Vagina (tissue), 2 donors: ENCODE results near the gene GAST.

Experiments used
- CTCF ChIP-seq, 3 experiments: fragments of 450-650 bp in 2 of 3; fragments of 200-600 bp in 1 of 3; sonication (generic) in 1 of 3; IDR thresholded peaks; one replicate each; pipeline ENCODE4 v1.5.1; 2017 to 2019; ENCODE audit warnings: antibody characterized with exemption in 3 of 3, mild to moderate bottlenecking in 2 of 3, moderate library complexity in 2 of 3
- POLR2A ChIP-seq, 2 donors: fragments of 450-650 bp; IDR thresholded peaks; one replicate each; pipeline ENCODE4 v1.6.1; 2017; ENCODE audit warnings: antibody characterized with exemption in 2 of 2, mild to moderate bottlenecking in 2 of 2, moderate library complexity in 2 of 2
- POLR2AphosphoS5 ChIP-seq, 2 donors: sonication (generic); formaldehyde crosslinking; IDR thresholded peaks; one replicate each; pipeline ENCODE4 v1.9.0; 2017; ENCODE audit warnings: antibody characterized with exemption in 2 of 2, mild to moderate bottlenecking in 2 of 2, low read depth in 1 of 2; ENCODE audit not compliant: insufficient read depth in 1 of 2

- no peak for TF ChIP-seq CTCF (IDR thresholded peaks at IDR 0.05)
- TF ChIP-seq POLR2AphosphoS5 (IDR thresholded peaks at IDR 0.05; ENCODE audit: insufficient read depth in 1 of 2, low read depth in 1 of 2) = no peak
- TF ChIP-seq POLR2A (IDR thresholded peaks at IDR 0.05) = no peak
Observed at GRCh38 chr17:41681776-41682175, 30.4 kb upstream of the GAST start.
